Left colon (tissue), 2 donors: Measurements from ENCODE around the gene FCRL2. TPM values are rescaled to one million over a fixed set of nuclear protein-coding genes. Genes with fewer than 3 reads are reported as not detected.
A peak's percentile ranks its signal among the peaks of the same experiment; 100 is the strongest.

Source experiments
- ATAC-seq: fragments of 200-7000 bp; cut with Tn5 transposase; one replicate; pipeline ENCODE4 v1.9.1; 2020; ENCODE audit warnings: mild to moderate bottlenecking, moderate library complexity
- DNase-seq, 2 donors: peaks; one replicate each; pipeline ENCODE4 v3.0.0-alpha.2; 2020
- intact Hi-C, 2 donors: fragments of 100-400 bp; cut with DNase I in 1 of 2; cut with micrococcal nuclease in 1 of 2; formaldehyde crosslinking; loops; one replicate each; pipeline versions ENCODE4 v1.11.2 to v1.14.0; 2022; cut with DNase I, micrococcal nuclease
- long read RNA-seq: library from polyadenylated mRNA; unstranded; transcript quantifications from one replicate; pipeline ENCODE4 v2.0.0, GENCODE V29; 2021
- total RNA-seq, 2 donors: library from RNA; stranded (reverse); fragmentation: NEBNext Ultra II Directional; extraction: Animal tissue kit (Norgen Biotek cat#: 25700); gene quantifications; one replicate each; pipeline ENCODE4 v1.2.1, GENCODE V29; 2021
- donor health status: DM: no; HTN: no; CAD: no.
- donor health status: DM: yes; HTN: yes; CAD: no.

FCRL2 gene
- total RNA-seq: 1 to 10 TPM; 1.1 to 1.2 TPM
- long read RNA-seq, partial matches to known transcripts: 0 of 1 reads
- long read RNA-seq, other reads (novel, unspliced or antisense): 1 of 1 reads

GRCh38 chr1:157776971-157777391, at the start of gene FCRL2:
TSS of gene FCRL2 (minus strand) at chr1:157777132. CDS start at chr1:157777073, 59 bp downstream.
- ATAC-seq: peak; percentile 17

GRCh38 chr1:157820299-157820698, 43.4 kb upstream of the FCRL2 start:
- DNase-seq (no peak), ATAC-seq (no peak)
- intact Hi-C loops: no loop called here

More at GRCh38 chr1:157776971-157777391, at the start of gene FCRL2:
- DNase-seq: no peak
- intact Hi-C loops: no loop called here

- no peak for DNase-seq
- no peak for ATAC-seq
- intact Hi-C loops: no loop called here
Observed at GRCh38 chr1:157819896-157820295, 43.0 kb upstream of the FCRL2 start, which contains the start of gene FCRL1. TSS of gene FCRL1 (minus strand) at chr1:157820120. CDS start at chr1:157820037, 83 bp downstream.

GRCh38 chr1:157819215-157819614, 42.3 kb upstream of the FCRL2 start:
- DNase-seq (no peak), ATAC-seq (no peak)
- intact Hi-C loops: no loop called here

GRCh38 chr1:157813269-157813668, 36.3 kb upstream of the FCRL2 start:
- intact Hi-C loops: no loop called here
- ATAC-seq: no peak

GRCh38 chr1:157806431-157807149, 29.7 kb upstream of the FCRL2 start:
- intact Hi-C loops: no loop called here

More at GRCh38 chr1:157813269-157813668, 36.3 kb upstream of the FCRL2 start:
- no peak for DNase-seq

GRCh38 chr1:157803851-157804250, 26.9 kb upstream of the FCRL2 start:
- intact Hi-C loops: no loop called here
- ATAC-seq (no peak), DNase-seq (no peak)

More at GRCh38 chr1:157806431-157807149, 29.7 kb upstream of the FCRL2 start:
- DNase-seq: peak; percentile 27 to 34
- peak; percentile 49 for ATAC-seq

GRCh38 chr1:157799996-157800395, 23.1 kb upstream of the FCRL2 start:
- no peak for DNase-seq
- ATAC-seq: no peak
- intact Hi-C loops: no loop called here

- ATAC-seq (no peak), DNase-seq (no peak)
- intact Hi-C loops: no loop called here
Observed at GRCh38 chr1:157798211-157798610, 21.3 kb upstream of the FCRL2 start.

GRCh38 chr1:157785248-157785647, 8.3 kb upstream of the FCRL2 start:
- intact Hi-C loops: no loop called here
- ATAC-seq (no peak), DNase-seq (no peak)

- ATAC-seq: no peak
- DNase-seq: no peak
- intact Hi-C loops: no loop called here
Observed at GRCh38 chr1:157784801-157785200, 7.9 kb upstream of the FCRL2 start.

- intact Hi-C loops: no loop called here
- ATAC-seq (no peak), DNase-seq (no peak)
Observed at GRCh38 chr1:157782931-157783330, 6.0 kb upstream of the FCRL2 start.

GRCh38 chr1:157781048-157781447, 4.1 kb upstream of the FCRL2 start:
- DNase-seq: no peak
- intact Hi-C loops: no loop called here

GRCh38 chr1:157775101-157775870, 1.6 kb downstream of the FCRL2 start:
- no peak for DNase-seq
- intact Hi-C loops: no loop called here
- ATAC-seq: peak; percentile 56

More at GRCh38 chr1:157781048-157781447, 4.1 kb upstream of the FCRL2 start:
- peak; percentile 61 for ATAC-seq

- intact Hi-C loops: no loop called here
- DNase-seq: no peak
- ATAC-seq: peak; percentile 29
Observed at GRCh38 chr1:157774412-157774811, 2.5 kb downstream of the FCRL2 start.

- ATAC-seq (peak; percentile 90), DNase-seq (peak; percentile 38 to 73)
- intact Hi-C loops: no loop called here
Observed at GRCh38 chr1:157773493-157774350, 3.2 kb downstream of the FCRL2 start.

GRCh38 chr1:157771661-157772425, 5.1 kb downstream of the FCRL2 start:
- intact Hi-C loops: no loop called here
- DNase-seq (no peak), ATAC-seq (no peak)

- ATAC-seq (no peak), DNase-seq (no peak)
- intact Hi-C loops: no loop called here
Observed at GRCh38 chr1:157770442-157771043, 6.4 kb downstream of the FCRL2 start.
